ENCODE measurements around the gene BMPR1A.

Gene BMPR1A

GRCh38 chr10:86747796-86748581 lies 8.4 kb upstream of the BMPR1A start:
- no peak overlapping the region for H3K27ac ChIP-seq
- TF ChIP-seq ZFX (IDR thresholded peaks at IDR 0.05; ENCODE audit: borderline replicate concordance): no peak
- TF ChIP-seq, protein P1, sequence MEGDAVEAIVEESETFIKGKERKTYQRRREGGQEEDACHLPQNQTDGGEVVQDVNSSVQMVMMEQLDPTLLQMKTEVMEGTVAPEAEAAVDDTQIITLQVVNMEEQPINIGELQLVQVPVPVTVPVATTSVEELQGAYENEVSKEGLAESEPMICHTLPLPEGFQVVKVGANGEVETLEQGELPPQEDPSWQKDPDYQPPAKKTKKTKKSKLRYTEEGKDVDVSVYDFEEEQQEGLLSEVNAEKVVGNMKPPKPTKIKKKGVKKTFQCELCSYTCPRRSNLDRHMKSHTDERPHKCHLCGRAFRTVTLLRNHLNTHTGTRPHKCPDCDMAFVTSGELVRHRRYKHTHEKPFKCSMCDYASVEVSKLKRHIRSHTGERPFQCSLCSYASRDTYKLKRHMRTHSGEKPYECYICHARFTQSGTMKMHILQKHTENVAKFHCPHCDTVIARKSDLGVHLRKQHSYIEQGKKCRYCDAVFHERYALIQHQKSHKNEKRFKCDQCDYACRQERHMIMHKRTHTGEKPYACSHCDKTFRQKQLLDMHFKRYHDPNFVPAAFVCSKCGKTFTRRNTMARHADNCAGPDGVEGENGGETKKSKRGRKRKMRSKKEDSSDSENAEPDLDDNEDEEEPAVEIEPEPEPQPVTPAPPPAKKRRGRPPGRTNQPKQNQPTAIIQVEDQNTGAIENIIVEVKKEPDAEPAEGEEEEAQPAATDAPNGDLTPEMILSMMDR (IDR thresholded peaks at IDR 0.05): no peak

- no peak overlapping the region for H3K27ac ChIP-seq
- no peak for TF ChIP-seq ZFX (IDR thresholded peaks at IDR 0.05; ENCODE audit: borderline replicate concordance)
- TF ChIP-seq, protein P1 (IDR thresholded peaks at IDR 0.05): no peak
Measured at GRCh38 chr10:86749854-86750253, 6.6 kb upstream of the BMPR1A start.

DNA sequence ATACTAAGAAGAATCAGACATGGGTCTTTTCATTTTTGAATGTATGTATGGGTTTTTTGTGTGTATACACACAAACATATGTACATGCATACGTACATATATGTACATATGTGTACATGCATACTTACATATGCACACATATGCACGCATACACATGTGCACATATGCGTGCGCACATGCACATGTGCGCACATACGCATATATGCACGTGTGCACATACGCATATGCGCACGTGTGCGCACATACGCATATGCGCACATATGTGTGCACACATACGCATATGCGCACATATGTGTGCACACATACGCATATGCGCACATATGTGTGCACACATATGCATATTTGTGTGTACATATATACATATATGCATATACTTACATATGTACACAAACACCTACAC lies 4.9 kb upstream of the BMPR1A start:
- TF ChIP-seq ZFX (IDR thresholded peaks at IDR 0.05; ENCODE audit: borderline replicate concordance): no peak
- TF ChIP-seq, protein P1 (IDR thresholded peaks at IDR 0.05): no peak

GRCh38 chr10:86752311-86752710 lies 4.1 kb upstream of the BMPR1A start:
- no peak overlapping the region for H3K27ac ChIP-seq
- TF ChIP-seq, protein P1 (IDR thresholded peaks at IDR 0.05): no peak
- TF ChIP-seq ZFX (IDR thresholded peaks at IDR 0.05; ENCODE audit: borderline replicate concordance): no peak

More for the DNA sequence above, 4.9 kb upstream of the BMPR1A start:
- no peak overlapping the region for H3K27ac ChIP-seq

DNA sequence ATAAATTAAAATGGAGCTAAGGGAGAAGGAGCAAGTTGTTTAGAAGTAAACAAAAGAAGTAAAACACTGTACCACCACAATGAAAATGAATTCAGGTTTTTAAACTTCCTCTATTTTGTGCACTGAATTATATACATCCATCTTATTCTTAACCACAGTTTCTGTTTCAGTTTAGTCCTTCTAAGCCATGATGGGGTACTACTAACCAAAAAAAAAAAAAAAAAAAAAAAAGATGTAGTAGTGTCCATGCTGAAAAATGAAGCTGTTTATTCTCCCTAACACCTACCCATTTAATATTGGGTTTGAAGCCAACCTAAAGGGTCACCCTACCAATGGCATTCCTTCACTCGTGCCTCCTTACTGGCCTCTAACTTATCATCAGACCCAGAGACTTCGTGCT lies 3.4 kb upstream of the BMPR1A start:
- no peak overlapping the region for H3K27ac ChIP-seq
- TF ChIP-seq, protein P1 (IDR thresholded peaks at IDR 0.05): no peak
- no peak for TF ChIP-seq ZFX (IDR thresholded peaks at IDR 0.05; ENCODE audit: borderline replicate concordance)

GRCh38 chr10:86753638-86754434 lies 2.6 kb upstream of the BMPR1A start:
- TF ChIP-seq, protein P1 (IDR thresholded peaks at IDR 0.05): no peak
- TF ChIP-seq ZFX (IDR thresholded peaks at IDR 0.05; ENCODE audit: borderline replicate concordance): no peak
- H3K27ac ChIP-seq: no peak overlapping the region

DNA sequence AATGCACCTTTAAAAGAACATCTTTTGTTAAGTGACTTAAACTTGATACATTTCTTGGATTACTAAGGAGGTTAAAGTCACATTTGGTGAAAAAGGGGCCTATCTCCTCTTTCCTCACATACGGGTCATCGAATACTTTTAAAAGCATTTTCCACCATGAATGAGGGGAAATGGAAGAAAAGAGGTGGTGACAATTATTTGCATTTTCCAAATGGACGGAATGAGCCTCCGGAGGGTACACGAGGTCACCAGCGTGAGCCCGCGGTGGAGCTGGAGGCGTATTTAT lies 1.0 kb upstream of the BMPR1A start:
- peak overlapping the region; percentile 82 for H3K27ac ChIP-seq
- TF ChIP-seq ZFX (IDR thresholded peaks at IDR 0.05; ENCODE audit: borderline replicate concordance): no peak
- TF ChIP-seq, protein P1 (IDR thresholded peaks at IDR 0.05): no peak
